ENCODE measurements around the gene CDC37L1.

GRCh38 chr9:4656621-4657020 lies 22.7 kb upstream of the CDC37L1 start:
- TF ChIP-seq POLR2A (IDR thresholded peaks at IDR 0.05), result no peak
- TF ChIP-seq CTCF (IDR thresholded peaks at IDR 0.05), result no peak
